Measurements from ENCODE around the gene FOXP1.

Gene FOXP1

DNA sequence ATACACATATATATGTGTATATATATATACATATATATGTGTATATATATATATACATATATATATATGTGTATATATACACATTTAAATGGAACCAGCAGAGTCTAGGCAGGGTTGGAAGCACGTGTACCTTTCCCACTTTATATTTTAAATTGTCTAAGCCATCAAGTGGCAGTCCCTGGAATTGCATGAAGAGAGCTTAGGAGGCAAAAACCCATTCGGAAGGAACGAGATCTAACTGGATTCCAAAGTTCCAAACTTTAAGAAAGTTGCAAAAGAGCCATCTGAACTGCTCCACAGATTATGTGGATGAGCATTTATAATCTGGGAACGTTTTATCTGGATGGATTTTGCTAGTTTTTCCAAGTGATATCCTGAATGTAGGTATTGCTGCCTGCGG is 186.5 kb downstream of the FOXP1 start:
- peaks cover 25% of the 10 kb centered on the region for H3K4me1 ChIP-seq (ENCODE audit: insufficient read depth, poor library complexity, severe bottlenecking)
- no peaks in the 10 kb centered on the region for H3K36me3 ChIP-seq (ENCODE audit: low read depth)
- no peaks in the 10 kb centered on the region for H3K9me3 ChIP-seq (ENCODE audit: severe bottlenecking)
- no peak overlapping the region for H3K27ac ChIP-seq (ENCODE audit: poor library complexity, severe bottlenecking)
- ATAC-seq (ENCODE audit: low read depth) (peak; percentile 38; the same call in 1 of the 3 replicates), DNase-seq (ENCODE audit: low spot score) (no peak)
- H3K27me3 ChIP-seq (ENCODE audit: insufficient read depth, poor library complexity, severe bottlenecking) = no peaks in the 10 kb centered on the region
- H3K4me3 ChIP-seq (ENCODE audit: severe bottlenecking) = no peak overlapping the region
- TF ChIP-seq, protein P1, sequence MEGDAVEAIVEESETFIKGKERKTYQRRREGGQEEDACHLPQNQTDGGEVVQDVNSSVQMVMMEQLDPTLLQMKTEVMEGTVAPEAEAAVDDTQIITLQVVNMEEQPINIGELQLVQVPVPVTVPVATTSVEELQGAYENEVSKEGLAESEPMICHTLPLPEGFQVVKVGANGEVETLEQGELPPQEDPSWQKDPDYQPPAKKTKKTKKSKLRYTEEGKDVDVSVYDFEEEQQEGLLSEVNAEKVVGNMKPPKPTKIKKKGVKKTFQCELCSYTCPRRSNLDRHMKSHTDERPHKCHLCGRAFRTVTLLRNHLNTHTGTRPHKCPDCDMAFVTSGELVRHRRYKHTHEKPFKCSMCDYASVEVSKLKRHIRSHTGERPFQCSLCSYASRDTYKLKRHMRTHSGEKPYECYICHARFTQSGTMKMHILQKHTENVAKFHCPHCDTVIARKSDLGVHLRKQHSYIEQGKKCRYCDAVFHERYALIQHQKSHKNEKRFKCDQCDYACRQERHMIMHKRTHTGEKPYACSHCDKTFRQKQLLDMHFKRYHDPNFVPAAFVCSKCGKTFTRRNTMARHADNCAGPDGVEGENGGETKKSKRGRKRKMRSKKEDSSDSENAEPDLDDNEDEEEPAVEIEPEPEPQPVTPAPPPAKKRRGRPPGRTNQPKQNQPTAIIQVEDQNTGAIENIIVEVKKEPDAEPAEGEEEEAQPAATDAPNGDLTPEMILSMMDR (IDR thresholded peaks at IDR 0.05; ENCODE audit: poor library complexity, severe bottlenecking) = peak; percentile 44

DNA sequence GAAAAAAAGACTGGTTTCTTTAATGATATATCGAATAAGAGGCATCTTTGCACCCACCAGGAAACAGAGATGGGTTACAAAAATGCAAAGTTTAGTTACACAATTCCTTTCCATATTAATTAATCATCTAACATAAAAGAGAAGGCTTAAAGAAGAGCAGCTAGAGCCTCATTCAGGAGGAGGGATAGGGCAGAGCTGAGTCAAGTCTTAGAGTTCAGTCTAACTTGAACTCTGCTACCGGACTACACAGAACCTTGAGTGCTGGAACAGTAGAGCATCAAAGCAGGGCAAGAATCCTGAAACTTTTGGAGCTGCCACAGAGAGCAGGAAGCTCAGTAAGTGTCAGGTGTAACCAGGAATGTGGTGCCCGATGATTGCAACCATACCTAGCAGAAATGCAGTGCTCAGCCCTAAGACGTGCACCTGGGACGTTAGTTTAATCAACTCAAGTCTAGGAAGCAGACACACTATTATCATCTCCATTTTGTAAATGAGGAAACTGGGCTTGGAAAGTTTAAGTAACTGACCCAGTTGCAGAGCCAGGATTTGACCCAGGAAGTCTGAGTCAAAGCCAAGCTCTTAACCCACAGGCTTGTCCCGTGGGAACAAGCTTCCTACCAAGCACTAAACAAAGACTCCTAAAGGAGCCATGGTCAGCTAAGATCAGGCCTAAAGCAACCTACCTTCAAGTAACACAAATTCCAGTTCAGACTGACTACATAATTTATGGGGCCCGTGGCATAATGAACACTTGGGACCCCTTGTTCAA is 187.4 kb downstream of the FOXP1 start:
- Histone ChIP-seq H3K27ac (ENCODE audit: poor library complexity, severe bottlenecking) (no peak overlapping the region), H3K36me3 (ENCODE audit: low read depth) (no peaks in the 10 kb centered on the region), H3K4me3 (ENCODE audit: severe bottlenecking) (no peak overlapping the region), H3K9me3 (ENCODE audit: severe bottlenecking) (no peaks in the 10 kb centered on the region), H3K4me1 (ENCODE audit: insufficient read depth, poor library complexity, severe bottlenecking) (peaks cover 25% of the 10 kb centered on the region), H3K27me3 (ENCODE audit: insufficient read depth, poor library complexity, severe bottlenecking) (no peaks in the 10 kb centered on the region)
- ATAC-seq (ENCODE audit: low read depth) = peak; percentile 48; the same call in 1 of the 3 replicates
- no peak for DNase-seq (ENCODE audit: low spot score)
- TF ChIP-seq, protein P1 (IDR thresholded peaks at IDR 0.05; ENCODE audit: poor library complexity, severe bottlenecking) = no peak

DNA sequence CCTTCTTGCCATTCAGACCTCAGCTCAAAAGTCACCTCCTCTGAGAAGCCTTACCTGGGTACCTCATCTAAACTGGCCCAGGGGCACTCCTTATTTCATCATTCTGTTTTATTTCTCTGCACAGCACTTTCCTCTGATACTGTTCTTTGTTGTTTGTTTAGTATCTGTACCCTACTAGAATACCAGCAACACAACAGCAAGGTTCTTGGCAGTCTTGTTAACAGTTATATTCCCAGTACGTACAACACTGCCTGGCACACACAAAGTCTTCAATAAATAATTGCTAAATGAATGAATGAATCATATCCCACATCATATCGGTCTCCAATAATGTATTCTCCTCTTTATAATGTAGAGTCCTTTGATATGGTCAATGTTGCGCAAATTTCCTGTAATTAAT is 188.1 kb downstream of the FOXP1 start:
- Histone ChIP-seq H3K36me3 (ENCODE audit: low read depth) (no peaks in the 10 kb centered on the region), H3K4me3 (ENCODE audit: severe bottlenecking) (no peak overlapping the region), H3K9me3 (ENCODE audit: severe bottlenecking) (no peaks in the 10 kb centered on the region), H3K4me1 (ENCODE audit: insufficient read depth, poor library complexity, severe bottlenecking) (peaks cover 25% of the 10 kb centered on the region), H3K27ac (ENCODE audit: poor library complexity, severe bottlenecking) (no peak overlapping the region), H3K27me3 (ENCODE audit: insufficient read depth, poor library complexity, severe bottlenecking) (no peaks in the 10 kb centered on the region)
- TF ChIP-seq, protein P1 (IDR thresholded peaks at IDR 0.05; ENCODE audit: poor library complexity, severe bottlenecking) = no peak
- ATAC-seq (ENCODE audit: low read depth) (no peak), DNase-seq (ENCODE audit: low spot score) (no peak)

DNA sequence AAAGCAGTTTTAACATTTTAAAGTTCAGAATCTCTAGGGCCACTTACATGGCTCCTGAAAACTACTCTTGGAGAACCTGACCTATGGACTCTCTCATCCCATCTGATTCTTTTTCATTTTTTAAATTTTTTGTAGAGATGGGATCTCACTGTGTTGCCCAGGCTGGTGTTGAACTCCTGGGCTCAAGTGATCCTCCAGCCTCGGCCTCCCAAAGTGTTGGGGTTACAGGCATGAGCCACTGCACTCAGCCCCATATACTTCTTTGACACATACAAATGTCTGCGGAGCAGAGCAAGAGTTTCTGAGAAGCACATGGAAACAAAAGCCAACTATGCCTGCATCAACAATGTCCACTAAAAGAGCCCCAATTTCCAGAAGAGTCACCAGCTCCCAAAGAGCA is 189.8 kb downstream of the FOXP1 start:
- Histone ChIP-seq H3K4me3 (ENCODE audit: severe bottlenecking) (no peak overlapping the region), H3K27me3 (ENCODE audit: insufficient read depth, poor library complexity, severe bottlenecking) (no peaks in the 10 kb centered on the region), H3K36me3 (ENCODE audit: low read depth) (no peaks in the 10 kb centered on the region), H3K9me3 (ENCODE audit: severe bottlenecking) (no peaks in the 10 kb centered on the region), H3K27ac (ENCODE audit: poor library complexity, severe bottlenecking) (no peak overlapping the region), H3K4me1 (ENCODE audit: insufficient read depth, poor library complexity, severe bottlenecking) (peaks cover 25% of the 10 kb centered on the region)
- TF ChIP-seq, protein P1 (IDR thresholded peaks at IDR 0.05; ENCODE audit: poor library complexity, severe bottlenecking) = no peak
- DNase-seq (ENCODE audit: low spot score) = no peak
- no peak for ATAC-seq (ENCODE audit: low read depth)

DNA sequence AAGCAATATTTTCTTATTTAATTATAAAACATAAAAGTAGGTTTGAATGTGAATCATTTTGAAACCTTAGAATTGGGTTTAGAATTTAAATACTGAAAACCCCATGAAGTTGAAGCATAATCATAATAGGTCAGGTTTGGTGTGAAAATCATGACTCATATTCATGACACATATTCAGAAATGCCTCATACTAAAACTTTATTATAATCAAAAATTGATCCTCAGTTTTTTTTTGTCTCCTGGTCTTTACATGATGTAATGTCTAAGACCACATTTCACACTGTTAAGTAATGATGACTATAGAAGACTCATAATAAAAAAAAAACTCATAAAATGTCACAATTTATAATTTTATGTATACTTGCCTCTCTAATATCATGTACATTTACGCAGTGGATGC is 190.4 kb downstream of the FOXP1 start:
- DNase-seq (ENCODE audit: low spot score) = no peak
- Histone ChIP-seq H3K27ac (ENCODE audit: poor library complexity, severe bottlenecking) (no peak overlapping the region), H3K36me3 (ENCODE audit: low read depth) (no peaks in the 10 kb centered on the region), H3K4me3 (ENCODE audit: severe bottlenecking) (no peak overlapping the region), H3K27me3 (ENCODE audit: insufficient read depth, poor library complexity, severe bottlenecking) (no peaks in the 10 kb centered on the region), H3K4me1 (ENCODE audit: insufficient read depth, poor library complexity, severe bottlenecking) (peaks cover 23% of the 10 kb centered on the region), H3K9me3 (ENCODE audit: severe bottlenecking) (no peaks in the 10 kb centered on the region)
- ATAC-seq (ENCODE audit: low read depth) = no peak
- TF ChIP-seq, protein P1 (IDR thresholded peaks at IDR 0.05; ENCODE audit: poor library complexity, severe bottlenecking) = no peak
